ENCODE data around the gene JOSD2.
"Not testable (repeated sequence)": the region's sequence is repeated elsewhere in the genome, so short reads cannot be mapped to it uniquely, and the experiment has no call there.

The JOSD2 gene

GRCh38 chr19:50546527-50547221 lies 35.7 kb upstream of the JOSD2 start:
- DNase-seq, result no peak

GRCh38 chr19:50542943-50543342 lies 32.0 kb upstream of the JOSD2 start:
- no peak for DNase-seq

- peak; percentile 35 for DNase-seq
These were observed 26.8 kb upstream of the JOSD2 start for GRCh38 chr19:50537769-50538230.

GRCh38 chr19:50537306-50537685 lies 26.3 kb upstream of the JOSD2 start:
- DNase-seq, result no peak

GRCh38 chr19:50536662-50537305 lies 25.8 kb upstream of the JOSD2 start:
- DNase-seq, result no peak

- no peak for DNase-seq
These were observed 24.7 kb upstream of the JOSD2 start for GRCh38 chr19:50535672-50536187.

GRCh38 chr19:50534478-50534877 lies 23.5 kb upstream of the JOSD2 start:
- no peak for DNase-seq

GRCh38 chr19:50532952-50533351 lies 22.0 kb upstream of the JOSD2 start:
- no peak for DNase-seq

- DNase-seq, result no peak
These were observed 20.2 kb upstream of the JOSD2 start for GRCh38 chr19:50531171-50531612.

- not testable (repeated sequence) for DNase-seq
These were observed 17.1 kb upstream of the JOSD2 start for GRCh38 chr19:50528052-50528451.

GRCh38 chr19:50522881-50523280 lies 11.9 kb upstream of the JOSD2 start:
- DNase-seq, result no peak

GRCh38 chr19:50520822-50521465 lies 10.0 kb upstream of the JOSD2 start:
- no peak for DNase-seq

GRCh38 chr19:50519006-50519575 lies 8.1 kb upstream of the JOSD2 start:
- DNase-seq, result no peak

GRCh38 chr19:50518091-50519005 lies 7.4 kb upstream of the JOSD2 start:
- DNase-seq, result no peak

GRCh38 chr19:50517704-50518075 lies 6.7 kb upstream of the JOSD2 start:
- DNase-seq, result no peak

GRCh38 chr19:50516964-50517703 lies 6.1 kb upstream of the JOSD2 start:
- no peak for DNase-seq

- no peak for DNase-seq
These were observed 5.5 kb upstream of the JOSD2 start for GRCh38 chr19:50516456-50516855.

- no peak for DNase-seq
These were observed 4.2 kb upstream of the JOSD2 start for GRCh38 chr19:50515168-50515561.

- peak; percentile 75 for DNase-seq
These were observed 3.6 kb upstream of the JOSD2 start for GRCh38 chr19:50514346-50515167.

GRCh38 chr19:50513746-50514345 lies 2.9 kb upstream of the JOSD2 start, which contains the start of gene ASPDH:
ASPDH (minus strand) TSS chr19:50513913; CDS start chr19:50513823, 90 bp downstream.
- no peak for DNase-seq
